Right kidney (tissue), 9 donors: Measurements from ENCODE around the gene METRN.
A peak's percentile ranks its signal among the peaks of the same experiment; 100 is the strongest.

Experiments
- DNase-seq: peaks from one replicate; pipeline ENCODE4 v3.0.0-alpha.2; 2016
- long read RNA-seq, 8 donors: transcript quantifications; one replicate each; lab custom pipeline, GENCODE V29; 2026

The METRN gene
- long read RNA-seq, donor 1, transcript METRN-201 (3 exons, 915 nt) = minor isoform, 5 of 29 reads
- long read RNA-seq, donor 1, transcript METRN-204 (4 exons, 3,325 nt) = major isoform, 18 of 29 reads
- long read RNA-seq, donor 1, partial matches to known transcripts = 6 of 29 reads
- long read RNA-seq, donor 1, other reads (novel, unspliced or antisense) = 0 of 29 reads
- long read RNA-seq, donor 2, transcript METRN-204 (4 exons, 3,325 nt) = major isoform, 19 of 36 reads
- long read RNA-seq, donor 2, transcript METRN-201 (3 exons, 915 nt) = minor isoform, 9 of 36 reads
- long read RNA-seq, donor 2, partial matches to known transcripts = 0 of 36 reads
- long read RNA-seq, donor 2, other reads (novel, unspliced or antisense) = 8 of 36 reads
- long read RNA-seq, donor 3, transcript METRN-204 (4 exons, 3,325 nt) = major isoform, 13 of 14 reads
- long read RNA-seq, donor 3, partial matches to known transcripts = 0 of 14 reads
- long read RNA-seq, donor 3, other reads (novel, unspliced or antisense) = 0 of 14 reads
- long read RNA-seq, donor 4, transcript METRN-204 (4 exons, 3,325 nt) = major isoform, 10 of 23 reads
- long read RNA-seq, donor 4, partial matches to known transcripts = 9 of 23 reads
- long read RNA-seq, donor 4, other reads (novel, unspliced or antisense) = 0 of 23 reads
- long read RNA-seq, donor 5, transcript METRN-204 (4 exons, 3,325 nt) = major isoform, 14 of 18 reads
- long read RNA-seq, donor 5, partial matches to known transcripts = 0 of 18 reads
- long read RNA-seq, donor 5, other reads (novel, unspliced or antisense) = 0 of 18 reads
- long read RNA-seq, donor 6, transcript METRN-204 (4 exons, 3,325 nt) = major isoform, 7 of 12 reads
- long read RNA-seq, donor 6, partial matches to known transcripts = 0 of 12 reads
- long read RNA-seq, donor 6, other reads (novel, unspliced or antisense) = 0 of 12 reads
- long read RNA-seq, donor 7 = 0 reads
- long read RNA-seq, donor 8, transcript METRN-204 (4 exons, 3,325 nt) = major isoform, 13 of 14 reads
- long read RNA-seq, donor 8, partial matches to known transcripts = 0 of 14 reads
- long read RNA-seq, donor 8, other reads (novel, unspliced or antisense) = 0 of 14 reads

DNA sequence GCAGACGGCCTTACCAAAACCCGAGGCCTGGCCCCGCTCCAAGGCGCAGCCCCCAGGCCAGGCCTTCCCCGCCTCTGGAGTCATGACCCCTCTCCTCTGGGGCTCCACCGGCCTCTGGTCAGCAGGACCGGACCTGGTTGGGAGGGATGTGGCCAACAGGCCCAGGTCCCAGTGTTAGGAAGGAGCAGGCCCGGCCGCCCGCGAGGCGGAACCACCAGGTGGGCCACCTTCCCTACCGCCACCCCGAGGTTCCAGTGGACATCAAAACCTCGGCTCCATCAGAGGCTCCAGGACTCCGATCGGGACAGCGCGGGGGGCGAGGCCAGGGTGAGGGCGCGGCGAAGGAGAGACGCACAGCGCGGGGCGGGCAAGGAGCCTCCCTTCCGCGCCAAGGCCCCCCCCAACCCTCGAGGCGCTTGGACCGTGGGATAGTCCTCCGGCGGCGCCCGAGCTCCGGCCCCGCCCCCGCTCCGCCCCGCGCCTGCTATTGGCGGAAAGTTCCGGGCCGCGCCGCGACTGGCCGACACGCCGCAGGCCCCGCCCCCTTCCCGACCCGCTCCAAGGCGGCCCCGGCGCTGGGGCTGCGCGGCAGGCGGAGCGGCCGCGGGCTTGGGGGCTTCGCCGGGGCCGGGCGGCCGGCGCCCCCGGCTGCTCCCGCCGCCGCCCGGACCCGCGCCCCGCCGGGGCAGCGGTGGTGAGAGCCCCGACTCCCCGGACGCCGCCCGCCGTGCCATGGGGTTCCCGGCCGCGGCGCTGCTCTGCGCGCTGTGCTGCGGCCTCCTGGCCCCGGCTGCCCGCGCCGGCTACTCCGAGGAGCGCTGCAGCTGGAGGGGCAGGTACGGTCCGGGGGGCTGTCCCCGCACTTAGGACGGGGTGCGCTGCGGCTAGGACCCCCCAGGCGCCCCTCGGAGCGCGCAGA is at the start of gene METRN:
TSS of gene METRN (plus strand) at position 561 of the 919 bp plus-strand sequence. CDS start at position 733, 172 bp downstream.
- DNase-seq = peak; percentile 70

DNA sequence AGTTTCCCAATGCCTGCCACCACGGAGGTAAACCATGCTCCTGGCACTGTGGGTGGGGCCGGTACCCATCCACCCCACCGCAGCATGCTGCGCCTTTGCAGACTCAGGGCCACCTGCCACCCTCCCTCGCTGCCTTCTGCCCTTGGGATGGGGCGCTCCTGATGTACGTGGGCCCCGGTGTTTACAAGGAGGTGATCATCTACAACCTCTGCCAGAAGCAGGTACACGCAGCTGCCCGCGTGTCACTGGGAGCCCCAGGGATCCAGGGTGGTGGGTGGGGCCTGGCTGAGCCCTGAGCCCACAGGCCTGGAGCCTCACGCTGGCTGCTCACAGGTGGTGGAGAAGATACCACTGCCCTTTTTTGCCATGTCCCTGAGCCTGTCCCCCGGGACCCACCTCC is 48.3 kb upstream of the METRN start:
- DNase-seq = no peak

DNA sequence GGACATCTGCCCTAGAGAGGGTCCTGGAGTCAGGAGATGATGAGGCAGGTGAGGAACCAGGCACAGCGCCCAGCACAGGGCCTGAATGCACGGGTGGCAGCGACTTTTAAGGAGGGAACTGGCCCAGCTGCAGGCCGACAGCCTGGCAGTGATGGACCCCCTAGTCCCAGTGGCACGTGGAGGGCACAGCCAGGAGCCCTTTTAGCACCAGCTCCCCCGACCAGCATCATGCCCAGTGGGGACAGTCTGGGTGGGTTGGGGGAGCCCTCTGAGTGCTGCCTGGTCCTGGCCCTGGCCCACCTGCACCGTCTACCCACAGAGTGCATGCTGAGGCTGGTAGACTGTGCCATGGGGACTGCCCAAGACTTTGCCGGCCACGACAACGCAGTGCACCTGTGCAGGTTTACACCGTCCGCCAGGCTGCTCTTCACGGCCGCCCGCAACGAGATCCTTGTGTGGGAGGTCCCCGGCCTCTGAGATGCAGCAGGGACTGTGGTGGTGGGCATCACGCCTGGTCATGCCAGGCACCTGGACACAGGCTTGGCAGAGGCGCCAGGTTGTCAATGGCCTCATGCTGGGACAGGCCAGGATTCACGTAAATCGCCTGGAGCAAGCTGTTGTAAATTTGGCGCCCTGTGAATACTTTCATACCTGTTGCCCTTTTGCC is 47.7 kb upstream of the METRN start:
- DNase-seq = no peak

DNA sequence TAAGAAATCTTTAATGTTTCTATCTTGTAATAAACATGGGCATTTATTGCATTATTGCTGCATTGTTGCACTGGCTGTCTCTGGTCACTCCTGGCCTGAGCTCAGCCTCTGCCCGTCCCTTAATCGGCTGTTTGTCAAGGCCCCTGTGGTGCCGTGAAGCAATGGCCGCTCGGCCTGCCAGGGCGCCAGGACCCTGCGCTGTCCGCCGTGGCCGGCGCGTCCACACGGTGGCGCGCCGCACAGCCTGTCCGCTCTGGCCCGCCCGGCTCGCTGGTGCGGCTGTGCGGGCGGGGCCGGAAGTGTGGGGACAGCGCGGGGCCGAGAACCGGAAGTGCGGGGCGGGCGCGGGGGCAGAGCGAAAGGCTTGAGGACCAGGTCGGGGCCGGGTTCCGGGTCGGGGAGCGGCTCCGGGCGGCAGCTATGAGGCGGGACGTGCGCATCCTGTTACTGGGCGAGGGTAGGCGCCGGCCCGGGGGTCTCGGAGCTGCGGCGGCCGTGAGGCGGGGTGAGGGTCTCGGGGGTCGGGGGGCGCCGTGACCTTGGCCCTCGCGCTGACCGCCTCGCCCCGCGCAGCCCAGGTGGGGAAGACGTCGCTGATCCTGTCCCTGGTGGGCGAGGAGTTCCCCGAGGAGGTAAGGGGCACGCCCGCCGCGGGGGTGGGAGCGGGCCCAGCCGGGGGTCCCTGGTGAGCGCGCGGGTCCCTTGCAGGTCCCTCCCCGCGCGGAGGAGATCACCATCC is 47.0 kb upstream of the METRN start, which contains the start of gene RHOT2:
TSS of gene RHOT2 (plus strand) at position 353 of the 739 bp plus-strand sequence. CDS start at position 421, 68 bp downstream.
- peak; percentile 74 for DNase-seq

DNA sequence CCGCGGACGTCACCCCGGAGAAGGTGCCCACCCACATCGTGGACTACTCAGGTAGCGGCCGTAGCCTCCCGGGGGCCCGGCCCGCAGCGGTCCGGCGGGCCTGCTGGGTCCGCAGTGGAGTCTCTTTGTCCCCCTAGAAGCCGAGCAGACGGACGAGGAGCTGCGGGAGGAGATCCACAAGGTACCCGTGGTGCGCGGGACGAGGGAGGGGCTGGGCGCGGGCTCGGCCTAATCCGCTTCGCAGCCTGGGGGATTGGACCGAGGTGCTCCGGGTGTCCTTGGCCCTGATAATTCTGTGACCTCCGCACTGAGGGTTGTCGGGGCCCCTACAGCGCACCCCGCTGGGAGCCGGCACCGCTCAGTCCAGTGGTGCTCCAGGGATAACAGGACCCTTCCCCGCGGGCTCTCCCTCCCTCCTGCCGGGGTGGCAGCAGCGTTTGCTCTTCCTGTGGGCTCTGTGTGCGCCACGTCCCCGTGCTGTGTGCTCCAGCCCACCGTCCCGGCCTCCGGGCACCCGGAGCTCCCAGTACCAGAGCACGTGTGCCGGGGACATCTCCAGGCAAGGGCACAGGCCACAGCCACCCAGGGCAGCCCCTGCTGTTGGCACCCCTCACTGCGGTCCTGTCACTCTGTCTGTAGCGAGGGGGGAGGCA is 46.3 kb upstream of the METRN start:
- no peak for DNase-seq

DNA sequence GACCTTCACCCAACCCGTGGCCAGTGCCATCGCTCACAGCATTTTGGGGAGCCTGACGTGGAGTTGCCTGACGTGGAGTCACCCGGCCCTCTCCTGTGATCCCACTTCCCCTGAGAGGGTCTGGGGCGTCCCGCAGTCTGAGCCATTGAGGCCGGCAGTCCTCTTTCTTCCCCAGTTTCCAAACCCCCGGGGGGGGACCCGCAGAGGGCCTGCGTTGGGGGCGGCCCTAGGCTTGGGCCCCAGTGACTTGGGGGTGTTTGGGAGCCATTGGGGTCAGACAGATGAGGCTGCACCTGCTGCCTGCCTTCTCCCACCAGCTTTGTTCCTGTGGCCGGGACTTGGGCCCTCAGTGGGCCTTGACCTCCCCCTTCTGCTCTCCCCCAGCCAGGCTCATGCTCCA is 45.3 kb upstream of the METRN start:
- DNase-seq = no peak

DNA sequence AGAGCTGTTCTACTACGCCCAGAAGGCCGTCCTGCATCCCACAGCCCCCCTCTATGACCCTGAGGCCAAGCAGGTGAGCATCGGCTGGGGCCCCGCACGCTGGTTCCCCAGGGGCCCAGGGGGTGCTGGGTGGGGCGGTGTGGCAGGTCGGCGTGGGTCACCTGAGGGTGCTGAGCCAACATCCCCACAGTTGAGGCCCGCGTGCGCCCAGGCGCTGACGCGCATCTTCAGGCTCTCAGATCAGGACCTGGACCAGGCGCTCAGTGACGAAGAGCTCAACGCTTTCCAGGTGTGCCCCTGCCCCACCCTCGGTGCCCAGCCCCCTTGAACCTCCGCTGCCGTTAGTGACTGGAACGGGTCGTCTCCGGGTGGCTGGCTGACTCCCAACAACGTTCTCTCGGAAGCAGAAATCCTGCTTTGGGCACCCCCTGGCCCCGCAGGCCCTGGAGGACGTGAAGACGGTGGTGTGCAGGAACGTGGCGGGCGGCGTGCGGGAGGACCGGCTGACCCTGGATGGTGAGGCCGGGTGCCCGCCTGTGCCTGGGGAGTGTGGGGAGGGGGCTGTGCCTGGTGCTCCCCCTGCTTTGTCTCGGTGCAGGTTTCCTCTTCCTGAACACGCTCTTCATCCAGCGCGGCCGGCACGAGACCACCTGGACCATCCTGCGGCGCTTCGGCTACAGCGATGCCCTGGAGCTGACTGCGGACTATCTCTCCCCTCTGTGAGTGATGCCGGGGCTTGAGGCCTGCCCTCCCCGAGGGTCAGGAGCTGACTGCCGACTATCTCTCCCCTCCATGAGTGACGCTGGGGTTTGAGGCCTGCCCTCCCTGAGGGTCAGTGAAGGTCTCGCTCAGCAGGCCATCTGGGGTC is 44.2 kb upstream of the METRN start:
- no peak for DNase-seq

DNA sequence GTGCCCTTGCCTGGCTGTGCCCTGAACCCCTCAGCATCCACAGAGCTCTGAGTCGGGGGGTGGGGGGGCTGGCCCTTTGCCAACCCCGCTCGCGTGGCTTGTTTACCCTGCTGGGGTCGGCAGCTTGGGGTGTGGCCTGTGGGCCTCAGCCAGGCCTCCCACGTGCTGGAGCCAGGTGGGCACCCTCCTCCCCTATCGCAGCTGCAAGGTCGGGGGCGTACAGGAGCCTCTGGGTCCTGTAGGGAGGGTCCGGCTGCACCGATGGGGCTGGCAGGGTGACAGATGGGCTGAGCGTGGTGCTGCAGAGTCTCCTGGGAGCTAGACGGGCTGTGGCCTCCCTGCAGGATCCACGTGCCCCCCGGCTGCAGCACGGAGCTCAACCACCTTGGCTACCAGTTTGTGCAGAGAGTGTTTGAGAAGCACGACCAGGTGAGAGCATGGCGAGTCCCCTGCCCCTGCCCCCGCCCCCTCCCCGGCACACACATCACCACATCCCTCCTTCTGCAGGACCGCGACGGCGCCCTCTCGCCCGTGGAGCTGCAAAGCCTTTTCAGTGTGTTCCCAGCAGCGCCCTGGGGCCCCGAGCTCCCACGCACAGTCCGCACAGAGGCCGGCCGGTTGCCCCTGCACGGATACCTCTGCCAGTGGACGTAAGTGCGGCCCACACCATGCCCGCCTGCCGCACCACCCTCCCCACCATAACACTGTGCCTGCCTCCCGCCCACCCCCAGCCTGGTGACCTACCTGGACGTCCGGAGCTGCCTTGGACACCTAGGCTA is 43.4 kb upstream of the METRN start:
- DNase-seq = no peak

DNA sequence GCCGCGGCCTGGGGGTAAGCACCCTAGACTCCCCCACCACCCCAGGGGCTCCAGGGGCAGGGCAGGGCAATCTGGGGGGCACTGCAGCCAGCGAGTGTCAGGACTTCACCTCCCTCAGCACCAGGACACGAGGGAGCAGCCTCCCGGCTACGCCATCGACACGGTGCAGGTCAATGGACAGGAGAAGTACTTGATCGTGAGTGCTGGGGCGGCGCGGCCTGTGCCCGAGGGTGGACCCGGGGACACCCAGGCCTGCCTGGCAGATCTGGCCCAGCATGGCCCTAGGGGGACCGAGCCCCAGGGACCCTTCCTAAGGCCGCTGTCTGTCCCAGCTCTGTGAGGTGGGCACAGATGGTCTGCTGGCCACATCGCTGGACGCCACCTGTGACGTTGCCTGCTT is 42.5 kb upstream of the METRN start:
- DNase-seq = no peak

DNA sequence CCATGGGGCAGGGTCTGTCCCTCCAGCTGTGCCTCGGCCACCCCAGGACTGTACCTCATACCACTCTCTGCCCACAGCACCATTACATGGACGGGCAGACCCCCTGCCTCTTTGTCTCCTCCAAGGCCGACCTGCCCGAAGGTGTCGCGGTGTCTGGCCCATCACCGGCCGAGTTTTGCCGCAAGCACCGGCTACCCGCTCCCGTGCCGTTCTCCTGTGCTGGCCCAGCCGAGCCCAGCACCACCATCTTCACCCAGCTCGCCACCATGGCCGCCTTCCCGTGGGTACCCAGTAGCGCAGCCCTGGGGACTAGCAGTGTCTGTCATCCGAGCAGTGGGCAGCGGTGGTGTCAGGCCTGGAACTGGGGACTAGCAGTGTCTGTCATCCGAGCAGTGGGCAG is 42.1 kb upstream of the METRN start:
- no peak for DNase-seq

DNA sequence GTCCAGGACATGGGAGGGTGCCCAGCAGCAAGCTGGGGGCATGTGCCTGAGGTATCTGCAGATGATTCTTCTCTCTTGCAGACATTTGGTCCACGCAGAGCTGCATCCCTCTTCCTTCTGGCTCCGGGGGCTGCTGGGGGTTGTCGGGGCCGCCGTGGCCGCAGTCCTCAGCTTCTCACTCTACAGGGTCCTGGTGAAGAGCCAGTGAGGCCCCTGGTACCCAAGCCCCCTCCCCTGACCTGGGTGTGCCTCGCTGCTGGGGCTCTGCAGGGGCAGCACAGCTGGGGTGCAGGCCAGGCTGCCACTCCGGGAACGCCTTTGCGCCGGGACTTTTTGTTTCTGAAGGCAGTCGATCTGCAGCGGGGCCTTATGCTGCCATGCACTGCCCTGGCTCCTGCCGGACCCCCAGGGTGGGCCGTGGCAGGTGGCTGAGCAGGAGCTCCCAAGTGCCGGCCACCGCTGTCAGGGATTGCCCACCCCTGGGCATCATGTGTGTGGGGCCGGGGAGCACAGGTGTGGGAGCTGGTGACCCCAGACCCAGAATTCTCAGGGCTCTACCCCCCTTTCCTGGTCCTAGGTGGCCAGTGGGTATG is 41.4 kb upstream of the METRN start:
- DNase-seq = no peak

DNA sequence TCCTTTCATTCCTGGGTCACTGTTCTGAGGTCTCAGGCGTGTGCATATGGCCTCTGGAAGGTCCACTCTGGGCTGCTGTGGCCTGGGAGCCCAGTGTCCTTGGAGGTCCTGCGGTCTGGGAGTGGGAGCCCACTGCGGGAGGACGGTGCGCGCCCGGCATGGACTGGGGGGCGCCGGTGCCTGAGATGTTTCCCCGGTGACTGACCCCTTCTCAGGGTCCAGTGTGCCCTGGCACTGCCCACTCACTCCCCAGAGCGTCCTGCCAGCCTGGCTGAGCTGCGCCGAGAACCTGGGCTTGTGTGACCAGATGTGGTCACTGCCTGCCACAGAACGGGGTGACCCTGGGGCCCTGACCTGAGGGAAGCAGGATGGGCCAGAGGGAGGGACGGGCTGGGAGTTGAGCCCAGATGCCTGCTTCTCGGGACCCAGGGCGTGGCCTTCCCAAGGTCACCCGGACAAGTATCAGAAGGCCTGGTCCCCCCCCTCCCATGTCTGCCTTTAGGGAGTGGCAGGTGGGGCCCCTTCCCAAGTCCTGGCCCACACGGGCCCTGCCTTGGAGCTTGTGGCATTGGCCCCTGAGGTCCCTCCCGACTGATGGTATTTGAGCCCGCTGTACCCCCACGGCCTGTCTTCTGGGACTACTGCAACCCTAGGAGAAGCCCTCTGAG is 40.6 kb upstream of the METRN start:
- no peak for DNase-seq

DNA sequence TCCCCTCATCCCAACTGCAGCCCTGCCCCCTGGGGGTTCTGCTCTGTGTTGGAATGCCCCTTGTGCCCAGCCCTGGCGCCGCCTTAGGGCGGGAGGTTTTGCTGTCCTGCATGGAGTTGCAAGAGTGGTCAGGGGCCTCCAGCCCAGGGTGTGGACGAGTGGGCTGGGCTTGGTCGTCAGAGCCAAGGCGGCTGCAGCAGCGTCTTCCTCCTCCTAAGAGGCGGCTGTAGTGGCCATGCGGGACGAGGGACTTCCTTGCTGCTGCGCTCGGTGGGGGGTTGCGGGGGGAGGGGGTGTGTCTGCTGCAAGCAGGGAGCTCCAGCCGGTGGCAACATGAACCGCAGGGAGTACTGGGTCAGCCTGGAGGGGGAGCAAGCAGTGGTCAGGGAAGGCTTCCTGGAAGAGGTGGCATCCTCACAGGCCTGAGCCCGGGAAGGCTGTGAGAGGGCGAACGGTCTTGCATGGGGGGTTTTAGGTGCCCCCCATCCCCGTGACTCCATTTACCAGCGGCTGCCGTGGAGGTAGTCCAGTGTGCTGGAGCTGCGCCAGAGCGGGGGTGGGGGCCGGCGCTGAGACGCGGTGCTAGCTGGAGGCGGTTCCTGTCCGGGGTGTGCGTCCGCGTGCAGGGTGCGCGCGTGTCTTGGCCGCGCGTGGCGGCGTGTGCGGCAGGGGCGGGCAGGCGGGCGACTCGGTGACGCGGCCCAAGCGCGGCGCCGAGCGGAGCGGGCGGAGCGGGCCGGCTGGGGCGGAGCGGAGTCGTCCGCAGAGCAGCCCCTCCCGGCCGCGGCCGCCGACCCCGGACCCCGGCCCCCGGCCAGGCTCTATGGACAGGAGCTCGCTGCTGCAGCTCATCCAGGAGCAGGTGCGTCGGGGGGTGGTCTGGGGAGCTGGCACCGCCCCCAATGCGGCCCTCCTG is 39.7 kb upstream of the METRN start, which contains the start of gene RHBDL1:
TSS of gene RHBDL1 (plus strand) at position 704 of the 916 bp plus-strand sequence. CDS start at position 824, 120 bp downstream.
- DNase-seq = no peak

DNA sequence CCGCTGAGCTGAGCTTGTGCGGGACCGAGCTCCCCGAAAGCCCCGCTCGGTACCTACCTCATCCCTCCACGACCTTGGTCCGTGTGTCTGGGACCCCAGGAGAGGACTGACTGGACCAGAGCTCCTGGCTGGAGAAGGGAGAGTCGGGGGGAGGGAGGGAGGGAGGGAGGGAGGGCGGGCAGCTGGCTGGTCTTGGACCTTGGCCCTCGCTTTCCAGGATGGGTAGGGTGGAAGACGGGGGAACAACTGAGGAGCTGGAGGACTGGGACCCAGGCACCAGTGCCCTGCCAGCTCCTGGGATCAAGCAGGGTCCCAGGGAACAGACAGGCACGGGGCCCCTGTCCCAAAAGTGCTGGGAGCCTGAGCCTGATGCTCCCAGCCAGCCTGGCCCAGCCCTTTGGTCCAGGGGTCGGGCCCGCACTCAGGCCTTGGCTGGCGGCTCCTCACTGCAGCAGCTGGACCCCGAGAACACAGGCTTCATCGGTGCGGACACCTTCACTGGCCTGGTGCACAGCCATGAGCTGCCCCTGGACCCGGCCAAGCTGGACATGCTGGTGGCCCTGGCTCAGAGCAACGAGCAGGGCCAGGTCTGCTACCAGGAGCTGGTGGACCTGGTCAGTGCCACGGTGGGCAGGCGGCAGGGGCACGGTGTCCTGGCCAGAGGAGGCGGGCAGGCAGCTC is 38.9 kb upstream of the METRN start:
- no peak for DNase-seq

DNA sequence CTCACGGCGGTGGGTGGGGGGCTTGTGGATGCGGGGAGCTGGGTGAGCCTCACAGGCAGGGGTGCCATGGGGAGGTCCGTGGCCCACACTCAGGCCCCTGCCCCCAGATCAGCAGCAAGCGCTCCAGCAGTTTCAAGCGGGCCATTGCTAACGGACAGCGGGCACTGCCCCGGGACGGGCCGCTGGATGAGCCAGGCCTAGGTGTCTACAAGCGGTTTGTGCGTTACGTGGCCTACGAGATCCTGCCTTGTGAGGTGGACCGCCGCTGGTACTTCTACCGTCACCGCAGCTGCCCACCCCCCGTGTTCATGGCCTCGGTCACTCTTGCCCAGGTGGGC is 38.4 kb upstream of the METRN start:
- no peak for DNase-seq
